HG03565 (cell line): ENCODE results near the gene FNDC5.

Experiments
- ATAC-seq: cut with Tn5 transposase; IDR thresholded peaks from one replicate; pipeline ENCODE4 v1.9.1; 2021; ENCODE audit warnings: mild to moderate bottlenecking, moderate library complexity; ENCODE audit not compliant: unreplicated experiment

FNDC5 gene

GRCh38 chr1:32885676-32886003, 14.9 kb upstream of the FNDC5 start:
- no peak for ATAC-seq

GRCh38 chr1:32884726-32885125, 14.0 kb upstream of the FNDC5 start:
- ATAC-seq = no peak

GRCh38 chr1:32884032-32884372, 13.3 kb upstream of the FNDC5 start:
- ATAC-seq = no peak

GRCh38 chr1:32883338-32884031, 12.8 kb upstream of the FNDC5 start:
- ATAC-seq = no peak

GRCh38 chr1:32881871-32882850, 11.4 kb upstream of the FNDC5 start:
- no peak for ATAC-seq

GRCh38 chr1:32881291-32881690, 10.6 kb upstream of the FNDC5 start:
- no peak for ATAC-seq

GRCh38 chr1:32878637-32879041, 7.9 kb upstream of the FNDC5 start:
- ATAC-seq = no peak

- no peak for ATAC-seq
Observed at GRCh38 chr1:32878183-32878582, 7.5 kb upstream of the FNDC5 start.

GRCh38 chr1:32877211-32878110, 6.7 kb upstream of the FNDC5 start:
- no peak for ATAC-seq

- no peak for ATAC-seq
Observed at GRCh38 chr1:32876341-32877210, 5.9 kb upstream of the FNDC5 start.

GRCh38 chr1:32874860-32875752, 4.4 kb upstream of the FNDC5 start:
- ATAC-seq = no peak

GRCh38 chr1:32873484-32873883, 2.8 kb upstream of the FNDC5 start:
- no peak for ATAC-seq

GRCh38 chr1:32872192-32872460, 1.4 kb upstream of the FNDC5 start:
- no peak for ATAC-seq

- no peak for ATAC-seq
Observed at GRCh38 chr1:32871364-32872191, 866 bp upstream of the FNDC5 start.

- no peak for ATAC-seq
Observed at GRCh38 chr1:32869923-32870614, 643 bp downstream of the FNDC5 start.

- no peak for ATAC-seq
Observed at GRCh38 chr1:32868806-32869455, 1.8 kb downstream of the FNDC5 start.

- no peak for ATAC-seq
Observed at GRCh38 chr1:32868085-32868484, 2.6 kb downstream of the FNDC5 start.

- no peak for ATAC-seq
Observed at GRCh38 chr1:32867671-32868070, 3.0 kb downstream of the FNDC5 start.
